ENCODE data around the gene LRRC28.

Gene LRRC28

GRCh38 chr15:99414755-99415731 is 163.8 kb downstream of the LRRC28 start (continued):
- TF ChIP-seq ZNF398 (tag by site-specific recombination; IDR thresholded peaks at IDR 0.05) (no peak), ZNF175 (tag by site-specific recombination; IDR thresholded peaks at IDR 0.05) (no peak), PATZ1 (tag by site-specific recombination; IDR thresholded peaks at IDR 0.05) (no peak), ZSCAN16 (tag by site-specific recombination; IDR thresholded peaks at IDR 0.05) (no peak)

GRCh38 chr15:99416191-99417188 is 165.2 kb downstream of the LRRC28 start:
- no peak overlapping the region for H3K4me3 ChIP-seq (ENCODE audit: low read depth, low read length)
- TF ChIP-seq CTCF (tag by site-specific recombination; IDR thresholded peaks at IDR 0.05) (no peak), ZNF174 (tag by site-specific recombination; IDR thresholded peaks at IDR 0.05) (no peak), ZNF701 (tag by site-specific recombination; IDR thresholded peaks at IDR 0.05) (no peak), ZNF302 (tag by site-specific recombination; IDR thresholded peaks at IDR 0.05; ENCODE audit: low read depth) (no peak)
- ChIA-PET CTCF (interaction anchor here (0.6 to 0.7 kb wide), 2 partner anchors 8 to 192 kb away, joined by 3 to 9 read pairs; no protein-coding TSS in a partner anchor), POLR2A (no interaction called here)
- no peaks in the 10 kb centered on the region for H3K36me3 ChIP-seq (ENCODE audit: control insufficient read depth in 2 of 2, insufficient read depth in 1 of 2, low read length in 2 of 2)
- H3K9me3 ChIP-seq (ENCODE audit: control insufficient read depth, insufficient read depth, low read depth, low read length) = no peaks in the 10 kb centered on the region
- no peak overlapping the region for H3K27ac ChIP-seq (ENCODE audit: extremely low read depth, low read depth, low read length)
- H3K4me1 ChIP-seq (ENCODE audit: control insufficient read depth, insufficient read depth, low read length) = no peaks in the 10 kb centered on the region

- Histone ChIP-seq H3K4me1 (ENCODE audit: control insufficient read depth, insufficient read depth, low read length) (no peaks in the 10 kb centered on the region), H3K9me3 (ENCODE audit: control insufficient read depth, insufficient read depth, low read depth, low read length) (no peaks in the 10 kb centered on the region), H3K36me3 (ENCODE audit: control insufficient read depth in 2 of 2, insufficient read depth in 1 of 2, low read length in 2 of 2) (no peaks in the 10 kb centered on the region), H3K4me3 (ENCODE audit: low read depth, low read length) (no peak overlapping the region), H3K27ac (ENCODE audit: extremely low read depth, low read depth, low read length) (no peak overlapping the region)
- CTCF ChIA-PET = interaction anchor here (0.6 to 1.0 kb wide), 2 partner anchors 12 to 340 kb away, joined by 3 read pairs; no protein-coding TSS in a partner anchor
- TF ChIP-seq ZFP69B (tag by site-specific recombination; IDR thresholded peaks at IDR 0.05) = 0 out of 2 replicates have a peak, but pooled peaks have one; percentile 14
- no peak for TF ChIP-seq KLF17 (tag by site-specific recombination; IDR thresholded peaks at IDR 0.05)
- POLR2A ChIA-PET = no interaction called here
These were observed 169.9 kb downstream of the LRRC28 start for GRCh38 chr15:99421172-99421656.
